Stimulated activated CD8-positive, alpha-beta memory T cell treated with anti-CD3 and anti-CD28 coated beads, Interleukin-4, amount 100 ng/mL, for 24 hours (primary cell): Measurements from ENCODE around the gene SAXO1.
"Not testable (repeated sequence)": the region's sequence is repeated elsewhere in the genome, so short reads cannot be mapped to it uniquely, and the experiment has no call there.

ENCODE experiments used
- DNase-seq: peaks from one replicate; pipeline ENCODE4 v3.0.0-alpha.2; 2020; ENCODE audit warnings: low read depth

The SAXO1 gene

GRCh38 chr9:19033015-19033414 lies at the start of gene SAXO1:
Gene SAXO1, minus strand, starts transcription at chr9:19033209. Its CDS starts 301 bp downstream, at chr9:19032908.
- no peak for DNase-seq

GRCh38 chr9:19074836-19075235 lies 41.8 kb upstream of the SAXO1 start:
- DNase-seq = no peak

- no peak for DNase-seq
Measured at GRCh38 chr9:19074229-19074628, 41.2 kb upstream of the SAXO1 start.

GRCh38 chr9:19057033-19057432 lies 24.0 kb upstream of the SAXO1 start:
- no peak for DNase-seq

GRCh38 chr9:19050637-19051591 lies 17.9 kb upstream of the SAXO1 start:
- DNase-seq = no peak

- DNase-seq = no peak
Measured at GRCh38 chr9:19049917-19050636, 17.1 kb upstream of the SAXO1 start.

- DNase-seq = peak; percentile 89
Measured at GRCh38 chr9:19048966-19049916, 16.2 kb upstream of the SAXO1 start, which contains the start of gene RRAGA. Gene RRAGA, plus strand, starts transcription at chr9:19049427. Its CDS starts 233 bp downstream, at chr9:19049660.

GRCh38 chr9:19036611-19037010 lies 3.6 kb upstream of the SAXO1 start:
- DNase-seq = no peak

- no peak for DNase-seq
Measured at GRCh38 chr9:19032406-19032805, 603 bp downstream of the SAXO1 start.

GRCh38 chr9:19030899-19031298 lies 2.1 kb downstream of the SAXO1 start:
- DNase-seq = no peak

GRCh38 chr9:19028835-19029451 lies 4.1 kb downstream of the SAXO1 start:
- DNase-seq = no peak

- no peak for DNase-seq
Measured at GRCh38 chr9:19027825-19028224, 5.2 kb downstream of the SAXO1 start.

GRCh38 chr9:19026375-19026774 lies 6.6 kb downstream of the SAXO1 start:
- no peak for DNase-seq

GRCh38 chr9:19023078-19023477 lies 9.9 kb downstream of the SAXO1 start:
- no peak for DNase-seq

- DNase-seq = no peak
Measured at GRCh38 chr9:19022206-19022605, 10.8 kb downstream of the SAXO1 start.

- DNase-seq = not testable (repeated sequence)
Measured at GRCh38 chr9:19021649-19022048, 11.4 kb downstream of the SAXO1 start.

GRCh38 chr9:19020886-19021455 lies 12.0 kb downstream of the SAXO1 start:
- no peak for DNase-seq

- no peak for DNase-seq
Measured at GRCh38 chr9:19018201-19018600, 14.8 kb downstream of the SAXO1 start.

GRCh38 chr9:19009391-19009965 lies 23.5 kb downstream of the SAXO1 start:
- no peak for DNase-seq

- no peak for DNase-seq
Measured at GRCh38 chr9:19000133-19000532, 32.9 kb downstream of the SAXO1 start.
